HEK293 (cell line): Measurements from ENCODE around the gene GSTM4.

Source experiments
- CTCF ChIA-PET: fragments of 350-600 bp; formaldehyde crosslinking; extraction: SDS; loops from one replicate; lab custom pipeline; 2021; ENCODE audit warnings: antibody characterized with exemption; lab: Yijun Ruan, JAX
- POLR2A ChIA-PET: fragments of 300-600 bp; formaldehyde crosslinking; extraction: SDS; loops from one replicate; lab custom pipeline; 2020; ENCODE audit warnings: antibody characterized with exemption, inconsistent platforms; lab: Yijun Ruan, JAX
- H3K27ac ChIP-seq: fragments of 200-500 bp; sonication (Bioruptor generic); 2 replicates; pipeline ENCODE4 v1.5.1; 2014; ENCODE audit warnings: low read depth, low read length, control low read depth, inconsistent platforms; ENCODE audit errors: extremely low read depth
- H3K36me3 ChIP-seq, 2 experiments: fragments of 200-500 bp in 1 of 2; sonication (Bioruptor generic) in 1 of 2; 1 replicate in 1 of 2; 2 replicates in 1 of 2; pipeline ENCODE4 v1.5.1; 2014 to 2017; ENCODE audit warnings: inconsistent platforms in 2 of 2, low read length in 2 of 2; ENCODE audit not compliant: control insufficient read depth in 2 of 2, insufficient read depth in 1 of 2
- H3K4me1 ChIP-seq: fragments of 200-500 bp; sonication (Bioruptor generic); 2 replicates; pipeline ENCODE4 v1.5.1; 2014; ENCODE audit warnings: mild to moderate bottlenecking, low read length, inconsistent platforms; ENCODE audit not compliant: control insufficient read depth, insufficient read depth
- H3K4me3 ChIP-seq: 2 replicates; pipeline ENCODE4 v1.5.1; 2011; ENCODE audit warnings: low read depth, mild to moderate bottlenecking, control low read depth, low read length, moderate library complexity
- H3K9me3 ChIP-seq: fragments of 200-500 bp; sonication (Bioruptor generic); 2 replicates; pipeline ENCODE4 v1.5.1; 2014; ENCODE audit warnings: low read depth, low read length, inconsistent platforms; ENCODE audit not compliant: control insufficient read depth, insufficient read depth
- BCL11A ChIP-seq: fragments of 450-650 bp; formaldehyde crosslinking; IDR thresholded peaks from 2 replicates; pipeline ENCODE4 v1.5.1; 2016; ENCODE audit warnings: low read depth, missing biosample characterization, missing genetic modification characterization
- GFI1B ChIP-seq: fragments of 450-650 bp; formaldehyde crosslinking; IDR thresholded peaks from 2 replicates; pipeline ENCODE4 v1.5.1; 2016; ENCODE audit warnings: missing biosample characterization, missing genetic modification characterization
- RBAK ChIP-seq: fragments of 450-650 bp; formaldehyde crosslinking; IDR thresholded peaks from 2 replicates; pipeline ENCODE4 v1.5.1; 2016; ENCODE audit warnings: missing biosample characterization, missing genetic modification characterization
- SP7 ChIP-seq: fragments of 450-650 bp; formaldehyde crosslinking; IDR thresholded peaks from 2 replicates; pipeline ENCODE4 v1.5.1; 2016; ENCODE audit warnings: missing biosample characterization, missing genetic modification characterization
- TRIM28 ChIP-seq: IDR thresholded peaks from 2 replicates; pipeline ENCODE4 v1.6.1; 2011; ENCODE audit warnings: low read length, control low read depth, borderline replicate concordance
- WT1 ChIP-seq: fragments of 450-650 bp; formaldehyde crosslinking; IDR thresholded peaks from 2 replicates; pipeline ENCODE4 v1.5.1; 2016; ENCODE audit warnings: missing biosample characterization, missing genetic modification characterization
- ZBTB20 ChIP-seq: fragments of 450-650 bp; formaldehyde crosslinking; IDR thresholded peaks from 2 replicates; pipeline ENCODE4 v1.5.1; 2016; ENCODE audit warnings: missing biosample characterization, missing genetic modification characterization
- ZBTB6 ChIP-seq: fragments of 450-650 bp; formaldehyde crosslinking; IDR thresholded peaks from 2 replicates; pipeline ENCODE4 v1.5.1; 2017; ENCODE audit warnings: missing biosample characterization, missing genetic modification characterization
- ZBTB7A ChIP-seq: fragments of 450-650 bp; formaldehyde crosslinking; IDR thresholded peaks from 2 replicates; pipeline ENCODE4 v1.5.1; 2016; ENCODE audit warnings: low read depth, missing biosample characterization, missing genetic modification characterization
- ZNF155 ChIP-seq: fragments of 450-650 bp; formaldehyde crosslinking; IDR thresholded peaks from 2 replicates; pipeline ENCODE4 v1.5.1; 2016; ENCODE audit warnings: missing biosample characterization, missing genetic modification characterization
- ZNF157 ChIP-seq: fragments of 450-650 bp; formaldehyde crosslinking; IDR thresholded peaks from 2 replicates; pipeline ENCODE4 v1.5.1; 2016; ENCODE audit warnings: missing biosample characterization, missing genetic modification characterization
- ZNF24 ChIP-seq: fragments of 450-650 bp; formaldehyde crosslinking; IDR thresholded peaks from 2 replicates; pipeline ENCODE4 v1.5.1; 2016; ENCODE audit warnings: missing biosample characterization, missing genetic modification characterization
- ZNF366 ChIP-seq: fragments of 450-650 bp; formaldehyde crosslinking; conservative IDR thresholded peaks from 2 replicates; pipeline ENCODE4 v1.5.1; 2016; ENCODE audit warnings: missing biosample characterization, missing genetic modification characterization
- ZNF510 ChIP-seq: fragments of 450-650 bp; formaldehyde crosslinking; IDR thresholded peaks from 2 replicates; pipeline ENCODE4 v1.5.1; 2018; ENCODE audit warnings: mild to moderate bottlenecking, missing genetic modification characterization, missing biosample characterization; ENCODE audit not compliant: insufficient replicate concordance
- ZNF629 ChIP-seq: fragments of 450-650 bp; formaldehyde crosslinking; IDR thresholded peaks from 2 replicates; pipeline ENCODE4 v1.5.1; 2017; ENCODE audit warnings: missing biosample characterization, missing genetic modification characterization
- ZNF654 ChIP-seq: fragments of 450-650 bp; formaldehyde crosslinking; IDR thresholded peaks from 2 replicates; pipeline ENCODE4 v1.5.1; 2016; ENCODE audit warnings: low read depth, missing biosample characterization, missing genetic modification characterization
- TF ChIP-seq, protein P1 (sequence below): fragments of 450-650 bp; formaldehyde crosslinking; conservative IDR thresholded peaks from 2 replicates; pipeline ENCODE4 v1.5.1; 2016; ENCODE audit warnings: low read depth, missing biosample characterization, missing genetic modification characterization
- TF ChIP-seq, protein P2 (sequence below): fragments of 450-650 bp; formaldehyde crosslinking; IDR thresholded peaks from 2 replicates; pipeline ENCODE4 v1.5.1; 2016; ENCODE audit warnings: missing biosample characterization, missing genetic modification characterization
- TF ChIP-seq, protein P3 (sequence below): fragments of 450-650 bp; formaldehyde crosslinking; IDR thresholded peaks from 2 replicates; pipeline ENCODE4 v1.5.1; 2017; ENCODE audit warnings: missing biosample characterization, missing genetic modification characterization
- TF ChIP-seq, protein P4 (sequence below): fragments of 450-650 bp; formaldehyde crosslinking; IDR thresholded peaks from 2 replicates; pipeline ENCODE4 v1.5.1; 2016; ENCODE audit warnings: missing biosample characterization, missing genetic modification characterization, borderline replicate concordance

The GSTM4 gene

DNA sequence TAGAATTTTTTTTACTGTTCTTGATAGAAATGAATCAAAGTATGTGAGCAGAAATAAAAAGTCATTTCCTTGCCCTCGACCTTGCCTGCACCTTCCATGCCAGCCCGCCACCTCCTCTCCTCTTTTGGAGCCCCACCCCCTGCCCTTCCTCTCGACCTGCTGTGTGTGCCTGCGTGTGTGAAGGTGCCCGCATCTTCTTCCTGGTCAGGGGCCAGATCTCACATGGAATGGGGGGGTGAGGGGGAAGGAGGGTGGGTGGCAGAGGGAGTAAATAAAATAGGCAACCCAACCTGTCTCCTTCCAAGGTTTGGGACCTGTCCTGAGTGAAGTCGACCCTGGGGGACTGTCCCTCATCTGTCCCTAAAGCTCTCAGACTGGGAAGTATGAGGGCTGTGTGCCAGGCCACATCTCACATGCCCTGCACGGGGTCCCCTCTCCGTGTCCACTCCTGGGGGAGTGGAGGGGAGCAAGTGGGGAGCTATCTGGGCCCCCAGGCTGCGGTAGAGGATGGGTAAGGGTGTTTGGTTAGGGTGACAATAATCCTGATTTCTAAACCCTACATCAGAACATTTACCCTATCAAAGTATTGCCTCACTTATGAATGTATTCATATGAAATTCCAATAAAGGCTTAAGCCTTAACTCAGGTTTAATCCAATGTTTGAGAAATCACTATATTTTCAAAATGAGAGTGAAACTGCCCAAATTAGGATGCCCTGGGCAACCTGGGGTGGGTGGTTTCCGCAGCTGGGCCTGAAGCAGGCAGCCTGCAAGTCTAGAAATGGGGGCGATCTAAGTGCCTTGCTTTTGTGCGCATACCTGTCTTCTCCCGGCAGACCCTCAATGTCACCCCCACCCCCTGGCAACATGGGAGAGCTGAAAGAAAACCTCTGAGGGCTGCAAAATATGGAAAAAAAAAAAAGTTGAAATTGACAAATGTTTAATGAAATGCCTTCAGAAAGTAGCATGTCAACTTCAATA, 20.8 kb upstream of the GSTM4 start (continued):
- TF ChIP-seq, protein P1, sequence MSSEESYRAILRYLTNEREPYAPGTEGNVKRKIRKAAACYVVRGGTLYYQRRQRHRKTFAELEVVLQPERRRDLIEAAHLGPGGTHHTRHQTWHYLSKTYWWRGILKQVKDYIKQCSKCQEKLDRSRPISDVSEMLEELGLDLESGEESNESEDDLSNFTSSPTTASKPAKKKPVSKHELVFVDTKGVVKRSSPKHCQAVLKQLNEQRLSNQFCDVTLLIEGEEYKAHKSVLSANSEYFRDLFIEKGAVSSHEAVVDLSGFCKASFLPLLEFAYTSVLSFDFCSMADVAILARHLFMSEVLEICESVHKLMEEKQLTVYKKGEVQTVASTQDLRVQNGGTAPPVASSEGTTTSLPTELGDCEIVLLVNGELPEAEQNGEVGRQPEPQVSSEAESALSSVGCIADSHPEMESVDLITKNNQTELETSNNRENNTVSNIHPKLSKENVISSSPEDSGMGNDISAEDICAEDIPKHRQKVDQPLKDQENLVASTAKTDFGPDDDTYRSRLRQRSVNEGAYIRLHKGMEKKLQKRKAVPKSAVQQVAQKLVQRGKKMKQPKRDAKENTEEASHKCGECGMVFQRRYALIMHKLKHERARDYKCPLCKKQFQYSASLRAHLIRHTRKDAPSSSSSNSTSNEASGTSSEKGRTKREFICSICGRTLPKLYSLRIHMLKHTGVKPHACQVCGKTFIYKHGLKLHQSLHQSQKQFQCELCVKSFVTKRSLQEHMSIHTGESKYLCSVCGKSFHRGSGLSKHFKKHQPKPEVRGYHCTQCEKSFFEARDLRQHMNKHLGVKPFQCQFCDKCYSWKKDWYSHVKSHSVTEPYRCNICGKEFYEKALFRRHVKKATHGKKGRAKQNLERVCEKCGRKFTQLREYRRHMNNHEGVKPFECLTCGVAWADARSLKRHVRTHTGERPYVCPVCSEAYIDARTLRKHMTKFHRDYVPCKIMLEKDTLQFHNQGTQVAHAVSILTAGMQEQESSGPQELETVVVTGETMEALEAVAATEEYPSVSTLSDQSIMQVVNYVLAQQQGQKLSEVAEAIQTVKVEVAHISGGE = no peak
- TF ChIP-seq, protein P2, sequence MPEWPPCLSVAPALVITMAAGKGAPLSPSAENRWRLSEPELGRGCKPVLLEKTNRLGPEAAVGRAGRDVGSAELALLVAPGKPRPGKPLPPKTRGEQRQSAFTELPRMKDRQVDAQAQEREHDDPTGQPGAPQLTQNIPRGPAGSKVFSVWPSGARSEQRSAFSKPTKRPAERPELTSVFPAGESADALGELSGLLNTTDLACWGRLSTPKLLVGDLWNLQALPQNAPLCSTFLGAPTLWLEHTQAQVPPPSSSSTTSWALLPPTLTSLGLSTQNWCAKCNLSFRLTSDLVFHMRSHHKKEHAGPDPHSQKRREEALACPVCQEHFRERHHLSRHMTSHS (tag by site-specific recombination) = no peak
- TF ChIP-seq RBAK = no peak
- TF ChIP-seq TRIM28 = no peak
- no peak for TF ChIP-seq ZBTB6 (tag by site-specific recombination)

DNA sequence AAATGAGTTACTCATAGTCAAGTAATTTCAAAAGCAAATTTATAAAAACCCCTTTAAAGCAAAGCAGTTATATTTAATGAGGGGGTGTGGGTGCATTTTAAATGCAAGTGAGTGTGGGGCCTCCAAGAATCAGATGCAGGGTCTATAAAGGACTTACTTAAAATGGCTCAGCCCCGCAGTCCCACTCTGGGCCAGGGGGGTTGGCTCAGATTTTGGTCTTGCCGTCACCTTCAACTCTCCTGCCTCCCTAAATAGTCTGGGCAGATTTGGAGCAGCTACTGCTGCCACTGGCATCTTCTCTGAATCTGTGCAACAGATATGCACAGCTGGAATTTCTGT, 20.1 kb upstream of the GSTM4 start:
- Histone ChIP-seq H3K27ac (no peak overlapping the region), H3K36me3 (peaks cover 0 to 14% of the 10 kb centered on the region in 2 experiments; a peak in 1 of 3 replicates), H3K4me3 (no peak overlapping the region), H3K4me1 (no peaks in the 10 kb centered on the region), H3K9me3 (no peaks in the 10 kb centered on the region)
- ChIA-PET CTCF (interaction anchor here (0.5 to 11.3 kb wide), 11 partner anchors 17 to 824 kb away, joined by 3 to 345 read pairs (median 4); partner anchors contain the start of gene AHCYL1), POLR2A (interaction anchor here (0.7 to 1.1 kb wide), 3 partner anchors 16 to 384 kb away, joined by 3 to 6 read pairs (median 3); partner anchors contain the start of gene GNAI3)
- TF ChIP-seq WT1 (tag by site-specific recombination) = no peak
- TF ChIP-seq ZBTB7A = no peak
- no peak for TF ChIP-seq ZNF654
- TF ChIP-seq, all 188 proteins: peak for 0

DNA sequence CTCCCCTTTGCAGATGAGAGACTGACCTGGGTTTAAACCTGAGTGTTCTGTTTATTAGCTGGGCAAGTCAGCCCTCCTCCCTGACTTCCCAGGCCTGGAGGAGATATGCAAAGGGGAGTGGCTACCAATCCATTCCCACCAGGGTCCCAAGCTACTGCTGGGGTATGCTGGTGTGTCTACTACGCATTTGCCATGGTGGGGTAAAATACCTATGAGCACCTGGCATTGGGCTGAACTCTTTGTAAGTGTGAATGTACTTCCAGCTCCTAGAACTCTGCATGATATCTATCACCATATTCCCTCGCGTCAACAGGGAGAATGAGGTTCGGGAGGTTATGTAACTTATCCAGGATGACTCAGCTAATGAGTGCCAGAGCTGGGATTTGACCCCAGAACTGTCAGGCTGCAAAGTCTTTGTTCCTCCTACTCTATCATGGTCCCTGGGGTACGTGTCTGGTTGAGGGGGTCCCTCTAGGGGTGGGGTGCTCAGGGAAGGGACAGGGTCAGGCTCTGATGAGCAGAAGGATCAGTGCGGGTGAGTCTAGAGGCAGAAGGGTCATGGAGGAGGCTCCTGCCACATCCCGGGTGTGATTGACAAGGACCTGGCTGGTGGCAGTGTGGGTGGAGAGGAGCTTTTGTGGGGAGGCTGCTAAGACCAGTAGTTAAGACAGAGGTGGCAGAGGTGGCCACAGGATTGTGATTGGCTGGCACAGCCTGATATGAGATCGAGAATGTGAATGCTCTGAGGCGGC, 19.5 kb upstream of the GSTM4 start:
- Histone ChIP-seq H3K4me3 (no peak overlapping the region), H3K27ac (no peak overlapping the region), H3K36me3 (peaks cover 0 to 9% of the 10 kb centered on the region in 2 experiments; a peak in 1 of 3 replicates), H3K9me3 (no peaks in the 10 kb centered on the region), H3K4me1 (no peaks in the 10 kb centered on the region)
- POLR2A ChIA-PET = interaction anchor here (0.7 to 1.1 kb wide), 3 partner anchors 16 to 383 kb away, joined by 3 to 6 read pairs (median 3); partner anchors contain the start of gene GNAI3
- CTCF ChIA-PET = interaction anchor here (0.5 to 11.3 kb wide), 13 partner anchors 14 to 823 kb away, joined by 3 to 345 read pairs (median 3); partner anchors contain the start of gene AHCYL1
- TF ChIP-seq SP7 (peak; percentile 82; the same call in 1 of the 2 replicates), ZBTB20 (tag by site-specific recombination) (no peak), BCL11A (tag by site-specific recombination) (0 out of 2 replicates have a peak, but pooled peaks have one; percentile 44), ZNF24 (tag by site-specific recombination) (0 out of 2 replicates have a peak, but pooled peaks have one; percentile 25), ZNF155 (tag by site-specific recombination) (no peak), ZNF510 (tag by site-specific recombination) (no peak), ZNF366 (0 out of 2 replicates have a peak, but pooled peaks have one; percentile 42), ZNF157 (tag by site-specific recombination) (no peak), ZNF629 (peak; percentile 62; the same call in 1 of the 2 replicates), GFI1B (tag by site-specific recombination) (peak; percentile 18; the same call in 1 of the 2 replicates)
- TF ChIP-seq, protein P3, sequence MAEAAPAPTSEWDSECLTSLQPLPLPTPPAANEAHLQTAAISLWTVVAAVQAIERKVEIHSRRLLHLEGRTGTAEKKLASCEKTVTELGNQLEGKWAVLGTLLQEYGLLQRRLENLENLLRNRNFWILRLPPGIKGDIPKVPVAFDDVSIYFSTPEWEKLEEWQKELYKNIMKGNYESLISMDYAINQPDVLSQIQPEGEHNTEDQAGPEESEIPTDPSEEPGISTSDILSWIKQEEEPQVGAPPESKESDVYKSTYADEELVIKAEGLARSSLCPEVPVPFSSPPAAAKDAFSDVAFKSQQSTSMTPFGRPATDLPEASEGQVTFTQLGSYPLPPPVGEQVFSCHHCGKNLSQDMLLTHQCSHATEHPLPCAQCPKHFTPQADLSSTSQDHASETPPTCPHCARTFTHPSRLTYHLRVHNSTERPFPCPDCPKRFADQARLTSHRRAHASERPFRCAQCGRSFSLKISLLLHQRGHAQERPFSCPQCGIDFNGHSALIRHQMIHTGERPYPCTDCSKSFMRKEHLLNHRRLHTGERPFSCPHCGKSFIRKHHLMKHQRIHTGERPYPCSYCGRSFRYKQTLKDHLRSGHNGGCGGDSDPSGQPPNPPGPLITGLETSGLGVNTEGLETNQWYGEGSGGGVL (tag by site-specific recombination) = no peak
- TF ChIP-seq, protein P4, sequence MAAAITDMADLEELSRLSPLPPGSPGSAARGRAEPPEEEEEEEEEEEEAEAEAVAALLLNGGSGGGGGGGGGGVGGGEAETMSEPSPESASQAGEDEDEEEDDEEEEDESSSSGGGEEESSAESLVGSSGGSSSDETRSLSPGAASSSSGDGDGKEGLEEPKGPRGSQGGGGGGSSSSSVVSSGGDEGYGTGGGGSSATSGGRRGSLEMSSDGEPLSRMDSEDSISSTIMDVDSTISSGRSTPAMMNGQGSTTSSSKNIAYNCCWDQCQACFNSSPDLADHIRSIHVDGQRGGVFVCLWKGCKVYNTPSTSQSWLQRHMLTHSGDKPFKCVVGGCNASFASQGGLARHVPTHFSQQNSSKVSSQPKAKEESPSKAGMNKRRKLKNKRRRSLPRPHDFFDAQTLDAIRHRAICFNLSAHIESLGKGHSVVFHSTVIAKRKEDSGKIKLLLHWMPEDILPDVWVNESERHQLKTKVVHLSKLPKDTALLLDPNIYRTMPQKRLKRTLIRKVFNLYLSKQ (tag by site-specific recombination) = no peak
